ENCODE results near the gene MVB12B. TPM values are rescaled to one million over a fixed set of nuclear protein-coding genes. Genes with fewer than 3 reads are reported as not detected.

The MVB12B gene
- total and polyA plus RNA-seq, 2 donors (not counting 1 experiment from before 2014, with no cell fraction given), result 2.5 to 2.6 TPM

GRCh38 chr9:126337729-126338372 lies 11.2 kb downstream of the MVB12B start:
- Histone ChIP-seq H3K4me2 (ENCODE audit: extremely low read depth, insufficient read depth, low read length) (no peak overlapping the region), H3K36me3 (ENCODE audit: control insufficient read depth, insufficient read depth, low read length) (no peaks in the 10 kb centered on the region), H2AFZ (ENCODE audit: low read length) (no peak overlapping the region), H3K27ac (ENCODE audit: insufficient read depth, low read length) (no peak overlapping the region), H3K4me1 (ENCODE audit: control insufficient read depth, extremely low read depth, insufficient read depth, low read length) (no peaks in the 10 kb centered on the region), H3K27me3 (ENCODE audit: control insufficient read depth, insufficient read depth, low read length) (no peaks in the 10 kb centered on the region), H3K79me2 (ENCODE audit: control insufficient read depth, insufficient read depth, low read length) (no peaks in the 10 kb centered on the region), H4K20me1 (ENCODE audit: control insufficient read depth, extremely low read depth, insufficient read depth, low read length) (no peaks in the 10 kb centered on the region), H3K9me3 (ENCODE audit: control insufficient read depth, insufficient read depth, low read depth, low read length) (no peaks in the 10 kb centered on the region), H3K4me3 (replicated peaks in 1 of 4; ENCODE audit: control extremely low read depth in 1 of 4, insufficient read depth in 1 of 4, low read depth in 3 of 4, low read length in 4 of 4) (no peak overlapping the region), H3K9ac (ENCODE audit: insufficient read depth, low read length) (no peak overlapping the region)
- DNase-seq (ENCODE audit: low read depth in 2 of 2), result no peak
- TF ChIP-seq CTCF (conservative IDR thresholded peaks at IDR 0.05 in 1 of 2, IDR thresholded peaks at IDR 0.05 in 1 of 2; ENCODE audit: low read depth in 1 of 2, low read length in 2 of 2) (no peak), EZH2 (IDR thresholded peaks at IDR 0.05; ENCODE audit: low read length, missing control alignments) (no peak)

GRCh38 chr9:126338945-126339344 lies 12.3 kb downstream of the MVB12B start:
- Histone ChIP-seq H3K4me1 (ENCODE audit: control insufficient read depth, extremely low read depth, insufficient read depth, low read length) (no peaks in the 10 kb centered on the region), H3K9me3 (ENCODE audit: control insufficient read depth, insufficient read depth, low read depth, low read length) (no peaks in the 10 kb centered on the region), H2AFZ (ENCODE audit: low read length) (no peak overlapping the region), H3K4me3 (replicated peaks in 1 of 4; ENCODE audit: control extremely low read depth in 1 of 4, insufficient read depth in 1 of 4, low read depth in 3 of 4, low read length in 4 of 4) (no peak overlapping the region), H3K9ac (ENCODE audit: insufficient read depth, low read length) (no peak overlapping the region), H4K20me1 (ENCODE audit: control insufficient read depth, extremely low read depth, insufficient read depth, low read length) (no peaks in the 10 kb centered on the region), H3K27ac (ENCODE audit: insufficient read depth, low read length) (no peak overlapping the region), H3K4me2 (ENCODE audit: extremely low read depth, insufficient read depth, low read length) (no peak overlapping the region), H3K36me3 (ENCODE audit: control insufficient read depth, insufficient read depth, low read length) (no peaks in the 10 kb centered on the region), H3K79me2 (ENCODE audit: control insufficient read depth, insufficient read depth, low read length) (no peaks in the 10 kb centered on the region), H3K27me3 (ENCODE audit: control insufficient read depth, insufficient read depth, low read length) (no peaks in the 10 kb centered on the region)
- DNase-seq (ENCODE audit: low read depth in 2 of 2), result no peak
- TF ChIP-seq EZH2 (IDR thresholded peaks at IDR 0.05; ENCODE audit: low read length, missing control alignments) (no peak), CTCF (conservative IDR thresholded peaks at IDR 0.05 in 1 of 2, IDR thresholded peaks at IDR 0.05 in 1 of 2; ENCODE audit: low read depth in 1 of 2, low read length in 2 of 2) (no peak)

- Histone ChIP-seq H3K4me2 (ENCODE audit: extremely low read depth, insufficient read depth, low read length) (no peak overlapping the region), H3K9me3 (ENCODE audit: control insufficient read depth, insufficient read depth, low read depth, low read length) (no peaks in the 10 kb centered on the region), H3K9ac (ENCODE audit: insufficient read depth, low read length) (no peak overlapping the region), H3K4me1 (ENCODE audit: control insufficient read depth, extremely low read depth, insufficient read depth, low read length) (no peaks in the 10 kb centered on the region), H4K20me1 (ENCODE audit: control insufficient read depth, extremely low read depth, insufficient read depth, low read length) (no peaks in the 10 kb centered on the region), H3K27me3 (ENCODE audit: control insufficient read depth, insufficient read depth, low read length) (no peaks in the 10 kb centered on the region), H2AFZ (ENCODE audit: low read length) (no peak overlapping the region), H3K36me3 (ENCODE audit: control insufficient read depth, insufficient read depth, low read length) (no peaks in the 10 kb centered on the region), H3K79me2 (ENCODE audit: control insufficient read depth, insufficient read depth, low read length) (no peaks in the 10 kb centered on the region), H3K4me3 (replicated peaks in 1 of 4; ENCODE audit: control extremely low read depth in 1 of 4, insufficient read depth in 1 of 4, low read depth in 3 of 4, low read length in 4 of 4) (no peak overlapping the region), H3K27ac (ENCODE audit: insufficient read depth, low read length) (no peak overlapping the region)
- DNase-seq (ENCODE audit: low read depth in 2 of 2), result no peak
- TF ChIP-seq EZH2 (IDR thresholded peaks at IDR 0.05; ENCODE audit: low read length, missing control alignments), result no peak
- no peak for TF ChIP-seq CTCF (conservative IDR thresholded peaks at IDR 0.05 in 1 of 2, IDR thresholded peaks at IDR 0.05 in 1 of 2; ENCODE audit: low read depth in 1 of 2, low read length in 2 of 2)
These were observed 14.8 kb downstream of the MVB12B start for GRCh38 chr9:126341426-126341825.

All from fibroblast of lung (primary cell).